Renal cortical epithelial cell (primary cell): ENCODE measurements around the gene TAX1BP3. TPM values are rescaled to one million over a fixed set of nuclear protein-coding genes. Genes with fewer than 3 reads are reported as not detected.

Experiments
- DNase-seq: peaks from one replicate; pipeline ENCODE4 v3.0.0-alpha.2; 2011; ENCODE audit warnings: low read depth
- total RNA-seq: library from RNA; depleted of rRNA; stranded (reverse); fragments of >200 nt; gene quantifications from 2 replicates; pipeline ENCODE4 v1.2.3, GENCODE V29; 2014

Gene TAX1BP3
- total RNA-seq, 1 donor from 2014 or later = 414 TPM

DNA sequence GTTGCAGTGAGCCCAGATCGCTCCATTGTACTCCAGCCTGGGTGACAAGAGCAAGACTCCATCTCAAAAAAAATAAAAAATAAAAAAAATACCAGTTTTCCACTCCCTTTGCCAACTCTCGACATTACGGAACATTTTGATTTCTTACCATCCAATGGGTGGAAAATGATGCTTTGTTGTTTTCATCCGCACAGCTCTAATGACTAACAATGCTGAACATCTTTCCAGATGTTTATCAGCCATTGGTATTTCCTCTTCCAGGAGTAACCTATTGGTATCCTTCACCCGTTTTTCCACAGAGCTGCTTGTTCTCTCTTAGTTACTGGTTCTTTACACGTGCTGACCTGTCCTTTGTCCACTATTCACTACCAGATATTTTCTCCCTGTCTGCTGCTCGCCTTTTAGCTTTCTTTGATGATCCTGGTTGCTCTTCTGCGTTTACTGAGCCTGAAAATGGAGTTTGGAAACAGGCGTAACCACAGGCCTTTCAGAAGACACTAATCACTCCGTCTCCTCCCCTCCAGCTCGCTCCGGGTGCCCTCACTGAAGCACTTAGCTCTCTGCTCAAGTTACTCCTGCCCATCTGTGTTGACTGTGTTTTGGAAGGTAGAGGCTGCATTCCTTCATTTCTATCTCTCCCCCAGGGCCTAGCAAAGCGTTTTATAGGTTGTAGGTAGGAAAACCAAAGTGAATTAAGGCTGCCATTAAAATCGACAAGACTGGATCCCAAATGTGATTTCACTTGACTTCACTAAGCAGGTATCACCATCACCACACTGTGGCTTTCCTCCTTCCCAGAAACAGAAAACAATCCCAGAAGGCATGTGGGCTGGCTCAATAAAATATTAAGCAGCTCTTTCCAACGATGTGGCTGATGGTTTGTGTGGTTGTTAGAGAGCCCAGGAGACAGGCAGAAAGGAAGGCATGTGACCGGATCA, 41.3 kb downstream of the TAX1BP3 start:
- DNase-seq = no peak

- DNase-seq = no peak
Observed at GRCh38 chr17:3622977-3623594, 45.3 kb downstream of the TAX1BP3 start.

DNA sequence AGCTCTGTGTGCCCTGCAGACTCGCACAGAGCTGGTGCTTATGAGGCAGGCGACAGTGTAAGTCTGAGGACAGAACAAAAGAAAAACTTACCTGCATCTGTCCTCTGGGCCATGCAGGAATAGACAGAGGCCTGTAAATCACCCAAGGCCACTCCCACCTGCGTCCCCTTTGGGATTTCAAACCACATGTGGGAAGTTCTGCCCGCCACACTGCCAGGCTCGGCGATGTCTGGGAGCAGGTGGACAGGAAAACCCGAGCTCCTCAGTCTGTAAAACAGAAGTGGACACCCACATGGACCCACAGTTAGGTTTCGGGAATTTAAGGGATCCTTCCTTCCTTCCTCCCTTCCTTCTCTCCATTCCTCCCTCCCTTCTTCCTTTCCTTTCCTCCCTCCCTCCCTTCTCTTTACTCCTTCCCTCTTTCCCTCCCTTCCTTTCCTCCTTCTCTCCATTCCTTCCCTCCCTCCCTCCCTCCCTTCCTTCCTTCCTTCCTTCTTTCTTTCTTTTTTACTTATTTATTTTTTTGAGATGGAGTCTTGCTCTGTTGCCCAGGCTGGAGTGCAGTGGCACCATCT, 47.1 kb downstream of the TAX1BP3 start:
- DNase-seq = no peak

- DNase-seq = no peak
Observed at GRCh38 chr17:3615160-3615870, 53.1 kb downstream of the TAX1BP3 start.

DNA sequence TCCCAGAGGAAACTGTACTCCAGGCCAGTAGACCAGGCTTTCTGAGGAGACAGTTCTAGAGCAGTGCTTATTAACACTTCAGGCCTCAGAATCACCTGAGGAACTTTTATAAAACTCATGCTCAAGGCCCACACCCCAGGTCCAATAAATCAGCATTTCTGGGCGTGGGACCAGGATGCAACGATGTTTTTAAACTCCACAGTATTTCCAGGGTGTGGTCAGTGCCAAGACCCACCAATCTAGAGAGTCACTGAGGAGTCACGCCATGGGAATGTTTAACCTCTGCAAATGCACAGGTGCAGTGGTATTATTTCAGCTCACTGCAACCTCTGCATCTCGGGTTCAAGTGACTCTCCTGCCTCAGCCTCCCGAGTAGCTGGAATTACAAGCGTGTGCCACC, 55.3 kb downstream of the TAX1BP3 start:
- DNase-seq = no peak

Other genes with a start within 250 kb of the TAX1BP3 start
- not detected in 2 replicates for gene OR1E2, start 234.7 kb downstream of the TAX1BP3 start, total RNA-seq
- gene SPATA22, start 196.8 kb downstream of the TAX1BP3 start, total RNA-seq = 0.35 TPM in 1 of 2 replicates, not detected in the other
- gene ASPA, start 192.6 kb downstream of the TAX1BP3 start, total RNA-seq = 0.20 and 0.87 TPM in 2 replicates
- gene TRPV3, start 110.8 kb downstream of the TAX1BP3 start, total RNA-seq = under 0.01 and 0.89 TPM in 2 replicates
- 0.52 and 5.9 TPM in 2 replicates for gene TRPV1, start 59.2 kb downstream of the TAX1BP3 start, total RNA-seq
- 13.8 and 21.2 TPM in 2 replicates for gene SHPK, start 32.3 kb downstream of the TAX1BP3 start, total RNA-seq
- 14.2 and 17.8 TPM in 2 replicates for gene CTNS, start 31.8 kb downstream of the TAX1BP3 start, total RNA-seq
- 15.3 and 18.8 TPM in 2 replicates for gene EMC6, start 234 bp upstream of the TAX1BP3 start, total RNA-seq
- gene P2RX5, start 27.6 kb upstream of the TAX1BP3 start, total RNA-seq = 2.9 and 19.3 TPM in 2 replicates
- gene HASPIN, start 55.3 kb upstream of the TAX1BP3 start, total RNA-seq = 0.89 and 5.0 TPM in 2 replicates
- gene ITGAE, start 132.6 kb upstream of the TAX1BP3 start, total RNA-seq = 8.7 and 14.2 TPM in 2 replicates
- 21.4 and 35.5 TPM in 2 replicates for gene NCBP3, start 177.7 kb upstream of the TAX1BP3 start, total RNA-seq
- gene CAMKK1, start 224.5 kb upstream of the TAX1BP3 start, total RNA-seq = 4.3 and 8.9 TPM in 2 replicates
- gene P2RX1, start 247.9 kb upstream of the TAX1BP3 start, total RNA-seq = not detected in 2 replicates